Testis (tissue), 5 donors: ENCODE results near the gene GPR150. TPM values are rescaled to one million over a fixed set of nuclear protein-coding genes. Genes with fewer than 3 reads are reported as not detected.

Source experiments
- DNase-seq: peaks from one replicate; pipeline ENCODE4 v3.0.0-alpha.2; 2019
- H3K27ac ChIP-seq, 2 donors: fragments of 200-600 bp; sonication (generic); one replicate each; pipeline ENCODE4 v1.5.1; 2019
- H3K27me3 ChIP-seq: fragments of 200-600 bp; sonication (generic); one replicate; pipeline ENCODE4 v1.5.1; 2019
- H3K36me3 ChIP-seq: fragments of 200-600 bp; sonication (generic); one replicate; pipeline ENCODE4 v1.5.1; 2017; ENCODE audit warnings: low read depth; ENCODE audit errors: missing control alignments
- H3K4me1 ChIP-seq: fragments of 200-600 bp; sonication (generic); one replicate; pipeline ENCODE4 v1.5.1; 2019
- H3K4me3 ChIP-seq, 2 donors: fragments of 200-600 bp; sonication (generic); one replicate each; pipeline ENCODE4 v1.5.1; 2017 to 2019
- H3K9me3 ChIP-seq: fragments of 200-600 bp; sonication (generic); one replicate; pipeline ENCODE4 v1.5.1; 2017
- POLR2A ChIP-seq: fragments of 450-650 bp; IDR thresholded peaks from one replicate; pipeline ENCODE4 v1.6.1; 2017; ENCODE audit warnings: antibody characterized with exemption, mild to moderate bottlenecking, moderate library complexity
- WGBS, 2 donors: methylation state at CpG; one replicate each; pipeline ENCODE4 v1.1.5; 2018; 5-methylcytosine and 5-hydroxymethylcytosine counted together
- intact Hi-C: fragments of 100-400 bp; cut with DNase I; formaldehyde crosslinking; loops from one replicate; pipeline ENCODE4 v1.15.1; 2023; ENCODE audit warnings: low total_unique reads
- long read RNA-seq, 2 donors: transcript quantifications; one replicate each; lab custom pipeline, GENCODE V29; 2026
- polyA plus RNA-seq: library from polyadenylated mRNA; stranded (reverse); fragments of 350-450 nt; fragmentation: Illumina TruSeq; extraction: RNeasy Lipid Tissue Mini Kit (QIAGEN cat#74804); gene quantifications from one replicate; pipeline ENCODE4 v1.2.3, GENCODE V29; 2014; ENCODE audit warnings: low read depth, low replicate concordance; ENCODE audit not compliant: insufficient read depth
- total RNA-seq, 2 donors: library from RNA; depleted of rRNA; stranded (reverse); fragments of >200 nt; gene quantifications; one replicate each; pipeline ENCODE4 v1.2.3, GENCODE V29; 2016
- TF ChIP-seq, protein P1 (sequence below), 3 experiments: fragments of 450-650 bp in 2 of 3; fragments of 200-600 bp in 1 of 3; sonication (generic) in 1 of 3; IDR thresholded peaks; one replicate each; pipeline ENCODE4 v1.5.1; 2016 to 2019; ENCODE audit warnings: antibody characterized with exemption in 3 of 3, mild to moderate bottlenecking in 2 of 3, moderate library complexity in 1 of 3

Gene GPR150
- total RNA-seq, result under 1 TPM; 0.87 to 0.99 TPM
- 0.45 TPM for polyA plus RNA-seq
- long read RNA-seq, donor 1, result 0 reads
- long read RNA-seq, donor 2, result 0 reads

- intact Hi-C loops, result no loop called here
- TF ChIP-seq POLR2A, result no peak
- TF ChIP-seq, protein P1, sequence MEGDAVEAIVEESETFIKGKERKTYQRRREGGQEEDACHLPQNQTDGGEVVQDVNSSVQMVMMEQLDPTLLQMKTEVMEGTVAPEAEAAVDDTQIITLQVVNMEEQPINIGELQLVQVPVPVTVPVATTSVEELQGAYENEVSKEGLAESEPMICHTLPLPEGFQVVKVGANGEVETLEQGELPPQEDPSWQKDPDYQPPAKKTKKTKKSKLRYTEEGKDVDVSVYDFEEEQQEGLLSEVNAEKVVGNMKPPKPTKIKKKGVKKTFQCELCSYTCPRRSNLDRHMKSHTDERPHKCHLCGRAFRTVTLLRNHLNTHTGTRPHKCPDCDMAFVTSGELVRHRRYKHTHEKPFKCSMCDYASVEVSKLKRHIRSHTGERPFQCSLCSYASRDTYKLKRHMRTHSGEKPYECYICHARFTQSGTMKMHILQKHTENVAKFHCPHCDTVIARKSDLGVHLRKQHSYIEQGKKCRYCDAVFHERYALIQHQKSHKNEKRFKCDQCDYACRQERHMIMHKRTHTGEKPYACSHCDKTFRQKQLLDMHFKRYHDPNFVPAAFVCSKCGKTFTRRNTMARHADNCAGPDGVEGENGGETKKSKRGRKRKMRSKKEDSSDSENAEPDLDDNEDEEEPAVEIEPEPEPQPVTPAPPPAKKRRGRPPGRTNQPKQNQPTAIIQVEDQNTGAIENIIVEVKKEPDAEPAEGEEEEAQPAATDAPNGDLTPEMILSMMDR (IDR thresholded peaks at IDR 0.05), result no peak
- no peaks in the 10 kb centered on the region for H3K9me3 ChIP-seq
- 0 to 1% methylated on average over 39 to 50 of the region's 85 CpGs for WGBS, 2 donors
- peak within 1 kb of the TSS; percentile 49 to 63 for H3K4me3 ChIP-seq
- no peaks in the 10 kb centered on the region for H3K36me3 ChIP-seq
- H3K27ac ChIP-seq, result peak within 1 kb of the TSS in 1 of 2 donors; percentile 1
- DNase-seq, result peak; percentile 46
- no peaks in the 10 kb centered on the region for H3K27me3 ChIP-seq
- H3K4me1 ChIP-seq, result no peaks in the 10 kb centered on the region
These were observed at the start of gene GPR150 for GRCh38 chr5:95620030-95620869. GPR150 (plus strand) TSS chr5:95620087; CDS start chr5:95620276, 189 bp downstream.

DNA sequence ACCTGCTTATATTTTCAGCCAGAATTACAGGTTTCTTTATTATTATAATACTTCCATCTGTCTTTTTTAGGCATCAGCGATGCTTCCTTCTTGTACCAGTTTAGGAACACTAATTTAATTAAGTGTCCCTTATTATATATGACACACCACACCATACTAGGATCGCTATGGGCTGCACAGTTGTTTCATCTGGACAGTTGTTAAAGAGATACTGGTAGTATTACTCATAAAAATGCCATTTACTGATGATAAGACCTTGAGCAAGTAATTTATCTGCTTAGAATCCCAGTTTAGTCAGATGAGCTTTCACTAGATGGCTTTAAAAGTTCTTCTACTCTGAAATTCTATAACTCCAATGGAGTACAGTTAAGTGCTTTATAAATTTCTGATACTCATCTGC lies 47.9 kb upstream of the GPR150 start:
- no peak for DNase-seq

GRCh38 chr5:95581576-95581975 lies 38.3 kb upstream of the GPR150 start:
- no peaks in the 10 kb centered on the region for H3K9me3 ChIP-seq
- no peak for DNase-seq
- H3K4me3 ChIP-seq, result no peak overlapping the region
- TF ChIP-seq POLR2A, result no peak
- TF ChIP-seq, protein P1 (IDR thresholded peaks at IDR 0.05), result no peak
- intact Hi-C loops, result no loop called here
- H3K36me3 ChIP-seq, result no peaks in the 10 kb centered on the region
- H3K27ac ChIP-seq, result no peak overlapping the region
- H3K4me1 ChIP-seq, result no peaks in the 10 kb centered on the region
- WGBS, 2 donors, result 94 to 95% methylated on average over 2 of the region's 2 CpGs
- H3K27me3 ChIP-seq, result no peaks in the 10 kb centered on the region

More for the DNA sequence above, 47.9 kb upstream of the GPR150 start:
- Histone ChIP-seq H3K4me1 (no peaks in the 10 kb centered on the region), H3K4me3 (no peak overlapping the region), H3K27ac (no peak overlapping the region), H3K9me3 (no peaks in the 10 kb centered on the region), H3K36me3 (no peaks in the 10 kb centered on the region), H3K27me3 (no peaks in the 10 kb centered on the region)
- intact Hi-C loops, result no loop called here
- TF ChIP-seq, protein P1 (IDR thresholded peaks at IDR 0.05), result no peak
- TF ChIP-seq POLR2A, result no peak
- WGBS, 2 donors, result 71 to 73% methylated on average over 2 of the region's 2 CpGs

DNA sequence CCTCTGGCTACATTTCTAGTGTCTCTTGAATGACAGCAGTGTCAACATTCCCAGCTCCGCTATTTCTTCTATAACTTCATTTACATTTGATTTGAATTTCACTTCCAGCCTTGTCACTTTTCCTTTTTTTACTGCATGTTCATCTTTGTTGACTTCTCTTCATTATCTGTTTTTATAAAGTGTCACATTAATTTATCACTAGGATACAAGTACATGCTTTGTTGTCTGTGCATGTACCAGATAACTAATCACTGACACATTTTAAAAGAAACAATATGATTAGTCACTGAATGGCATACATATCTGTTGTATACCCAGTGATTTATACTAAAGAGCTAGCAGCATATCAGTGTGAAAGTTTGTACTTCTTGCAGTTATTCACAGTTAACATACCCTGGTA lies 35.9 kb upstream of the GPR150 start:
- H3K27ac ChIP-seq, result no peak overlapping the region
- TF ChIP-seq, protein P1 (IDR thresholded peaks at IDR 0.05), result no peak
- TF ChIP-seq POLR2A, result no peak
- no peaks in the 10 kb centered on the region for H3K4me1 ChIP-seq
- DNase-seq, result no peak
- H3K4me3 ChIP-seq, result no peak overlapping the region
- intact Hi-C loops, result no loop called here
- no peaks in the 10 kb centered on the region for H3K27me3 ChIP-seq
- no peaks in the 10 kb centered on the region for H3K9me3 ChIP-seq
- WGBS, 2 donors, result 85 to 96% methylated on average over 1 of the region's 1 CpG
- no peaks in the 10 kb centered on the region for H3K36me3 ChIP-seq
